ES-I3 (cell line): ENCODE data around the gene ONECUT2.
"Not testable (repeated sequence)": the region's sequence is repeated elsewhere in the genome, so short reads cannot be mapped to it uniquely, and the experiment has no call there.

Experiments
- H3K36me3 ChIP-seq: 2 replicates; pipeline ENCODE4 v1.6.1; 2013; ENCODE audit warnings: mild to moderate bottlenecking, low read length, control low read depth, moderate library complexity; ENCODE audit not compliant: insufficient read depth
- H3K4me1 ChIP-seq: 2 replicates; pipeline ENCODE4 v1.6.1; 2013; ENCODE audit warnings: mild to moderate bottlenecking, control low read depth, low read length; ENCODE audit not compliant: insufficient read depth
- H3K9ac ChIP-seq: 2 replicates; pipeline ENCODE4 v1.6.1; 2013; ENCODE audit warnings: low read depth, mild to moderate bottlenecking, low read length, moderate library complexity
- H3K9me3 ChIP-seq: 2 replicates; pipeline ENCODE4 v1.6.1; 2013; ENCODE audit warnings: mild to moderate bottlenecking, low read length, moderate library complexity; ENCODE audit not compliant: control insufficient read depth, insufficient read depth

Gene ONECUT2

DNA sequence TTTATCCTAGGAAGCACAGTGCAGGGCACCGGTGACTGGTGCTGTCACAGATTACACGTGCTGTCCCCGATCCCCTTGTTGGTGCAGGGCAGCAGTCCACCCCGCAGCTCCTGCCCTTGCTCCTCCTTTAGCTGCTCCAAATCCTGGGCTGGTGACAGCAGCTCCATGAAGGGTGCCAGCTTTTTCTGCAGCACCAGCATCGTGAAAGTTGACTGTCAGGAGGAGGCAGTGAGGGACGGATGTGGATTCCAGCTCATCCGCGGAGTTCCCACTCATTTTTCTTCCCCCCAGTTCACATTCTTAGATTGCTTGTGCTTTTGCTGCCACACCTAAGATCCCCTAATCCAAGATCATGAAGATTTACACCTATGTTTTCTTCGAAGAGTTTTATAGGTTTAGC lies 67.5 kb downstream of the ONECUT2 start:
- no peak overlapping the region for H3K9ac ChIP-seq

DNA sequence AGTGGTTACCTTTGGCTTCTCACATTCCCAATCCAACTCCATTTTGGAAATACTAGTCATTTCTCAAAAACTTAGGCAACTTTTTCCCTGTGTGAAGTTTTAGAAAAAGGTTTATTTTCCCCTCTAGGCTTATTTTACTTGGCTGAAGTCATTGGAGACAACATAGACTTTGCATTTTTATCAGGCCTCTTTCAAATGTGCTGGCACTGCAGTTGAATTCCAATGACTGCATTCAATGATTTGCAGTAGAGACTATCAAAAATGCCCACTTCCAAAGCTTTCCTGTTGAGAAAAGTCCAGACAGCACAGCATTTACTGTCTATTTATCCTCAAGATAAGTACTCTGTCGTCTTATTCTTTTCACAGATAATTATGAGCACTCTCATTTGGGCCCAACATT lies 70.1 kb downstream of the ONECUT2 start:
- H3K4me1 ChIP-seq = no peaks in the 10 kb centered on the region
- no peaks in the 10 kb centered on the region; the same call in 1 of the 2 replicates for H3K9me3 ChIP-seq
- H3K9ac ChIP-seq = no peak overlapping the region
- H3K36me3 ChIP-seq = no peaks in the 10 kb centered on the region

More for the DNA sequence above, 67.5 kb downstream of the ONECUT2 start:
- H3K9me3 ChIP-seq = no peaks in the 10 kb centered on the region; the same call in 1 of the 2 replicates
- H3K36me3 ChIP-seq = no peaks in the 10 kb centered on the region
- no peaks in the 10 kb centered on the region for H3K4me1 ChIP-seq

- no peaks in the 10 kb centered on the region for H3K9me3 ChIP-seq
- H3K4me1 ChIP-seq = no peaks in the 10 kb centered on the region
- H3K36me3 ChIP-seq = no peaks in the 10 kb centered on the region
- H3K9ac ChIP-seq = no peak overlapping the region
These were observed 80.9 kb downstream of the ONECUT2 start for GRCh38 chr18:57516056-57516455.

DNA sequence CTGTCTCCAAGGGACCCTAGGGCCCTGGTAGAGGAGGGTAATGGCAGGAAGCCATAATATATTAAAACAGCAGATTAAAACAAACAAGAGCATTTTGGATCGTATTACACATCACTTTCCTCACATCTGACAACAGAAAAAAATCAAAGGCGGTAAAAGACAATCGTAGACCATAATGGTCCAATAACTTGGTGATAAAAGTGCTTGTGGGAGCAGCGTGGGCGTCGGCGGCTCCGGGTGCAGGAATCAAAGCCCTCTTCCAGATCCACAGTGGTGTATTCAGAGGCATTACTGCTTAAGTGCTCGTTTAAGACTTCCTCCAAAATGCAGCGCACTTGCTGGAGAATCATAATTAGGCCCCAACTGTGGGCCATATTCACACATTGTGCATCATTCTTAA lies 83.4 kb downstream of the ONECUT2 start:
- Histone ChIP-seq H3K36me3 (no peaks in the 10 kb centered on the region), H3K4me1 (no peaks in the 10 kb centered on the region), H3K9ac (no peak overlapping the region), H3K9me3 (no peaks in the 10 kb centered on the region)

DNA sequence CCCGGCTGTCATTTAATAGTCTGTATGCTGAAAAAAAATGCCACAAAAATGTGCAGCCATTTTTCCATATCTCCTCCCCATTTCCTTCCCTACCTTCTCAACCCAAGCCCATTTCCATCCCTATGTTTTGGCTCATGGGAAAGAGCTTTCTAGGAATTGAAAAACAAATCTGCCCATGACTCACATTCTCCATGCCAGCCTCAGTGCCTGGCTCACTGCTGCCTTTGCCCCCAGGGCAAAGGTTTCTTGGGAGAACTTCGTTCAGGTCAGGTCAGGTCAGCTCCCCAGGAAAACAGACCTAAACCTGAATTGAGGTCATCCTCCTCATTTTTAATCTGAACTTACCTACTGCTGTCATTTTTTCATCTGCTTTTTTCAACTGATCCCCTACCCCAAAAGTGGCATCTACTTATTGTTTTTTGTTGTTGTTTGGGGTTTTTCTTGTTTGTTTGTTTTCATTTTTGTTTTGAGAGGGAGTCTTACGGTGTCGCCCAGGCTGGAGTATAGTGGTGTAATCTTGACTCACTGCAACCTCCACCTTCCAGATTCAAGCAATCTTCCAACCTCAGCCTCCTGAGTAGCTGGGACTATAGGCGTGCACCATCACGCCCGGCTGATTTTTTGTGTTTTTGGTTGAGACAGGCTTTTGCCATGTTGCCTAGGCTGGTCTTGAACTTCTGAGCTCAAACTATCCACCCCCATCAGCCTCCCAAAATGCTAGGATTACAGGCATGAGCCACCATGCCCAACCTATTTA lies 84.7 kb downstream of the ONECUT2 start:
- Histone ChIP-seq H3K9ac (no peak overlapping the region), H3K9me3 (no peaks in the 10 kb centered on the region), H3K4me1 (no peaks in the 10 kb centered on the region)

GRCh38 chr18:57522348-57522747 lies 87.2 kb downstream of the ONECUT2 start:
- H3K4me1 ChIP-seq, H3K9ac ChIP-seq, H3K36me3 ChIP-seq, H3K9me3 ChIP-seq: not testable (repeated sequence)

More for the DNA sequence above, 84.7 kb downstream of the ONECUT2 start:
- H3K36me3 ChIP-seq = no peaks in the 10 kb centered on the region

GRCh38 chr18:57523171-57523956 lies 88.2 kb downstream of the ONECUT2 start:
- H3K9ac ChIP-seq = no peak overlapping the region
- no peaks in the 10 kb centered on the region for H3K36me3 ChIP-seq
- H3K4me1 ChIP-seq = no peaks in the 10 kb centered on the region
- no peaks in the 10 kb centered on the region for H3K9me3 ChIP-seq

- H3K4me1 ChIP-seq = peaks cover under 1% of the 10 kb centered on the region; the same call in 1 of the 2 replicates
- H3K9ac ChIP-seq = no peak overlapping the region
- H3K9me3 ChIP-seq = no peaks in the 10 kb centered on the region
- H3K36me3 ChIP-seq = no peaks in the 10 kb centered on the region
These were observed 92.5 kb downstream of the ONECUT2 start for GRCh38 chr18:57527556-57528229.

DNA sequence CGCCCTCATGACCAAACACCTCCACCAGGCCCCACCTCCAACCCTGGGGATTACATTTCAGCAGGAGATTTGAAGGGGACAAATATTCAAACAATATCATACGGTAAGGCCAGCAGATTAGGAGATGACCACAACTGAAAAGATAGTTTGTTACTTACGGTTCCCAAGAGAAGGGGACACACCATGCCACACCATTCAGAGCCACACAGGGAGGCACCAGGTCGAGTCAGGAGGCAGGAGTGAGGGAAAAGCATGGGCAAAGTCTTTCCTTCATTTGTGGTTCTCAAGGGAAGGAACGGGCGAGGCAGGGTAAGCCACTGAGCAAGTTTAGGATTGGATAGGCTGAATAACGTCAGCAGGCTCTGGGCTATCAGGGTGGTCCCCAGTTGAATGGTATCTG lies 94.0 kb downstream of the ONECUT2 start:
- peaks cover 6% of the 10 kb centered on the region for H3K4me1 ChIP-seq
- H3K9ac ChIP-seq = no peak overlapping the region
- H3K36me3 ChIP-seq = no peaks in the 10 kb centered on the region
- H3K9me3 ChIP-seq = no peaks in the 10 kb centered on the region

- Histone ChIP-seq H3K36me3 (no peaks in the 10 kb centered on the region), H3K4me1 (peaks cover 8% of the 10 kb centered on the region), H3K9ac (no peak overlapping the region), H3K9me3 (no peaks in the 10 kb centered on the region)
These were observed 98.1 kb downstream of the ONECUT2 start for GRCh38 chr18:57533006-57533867.

DNA sequence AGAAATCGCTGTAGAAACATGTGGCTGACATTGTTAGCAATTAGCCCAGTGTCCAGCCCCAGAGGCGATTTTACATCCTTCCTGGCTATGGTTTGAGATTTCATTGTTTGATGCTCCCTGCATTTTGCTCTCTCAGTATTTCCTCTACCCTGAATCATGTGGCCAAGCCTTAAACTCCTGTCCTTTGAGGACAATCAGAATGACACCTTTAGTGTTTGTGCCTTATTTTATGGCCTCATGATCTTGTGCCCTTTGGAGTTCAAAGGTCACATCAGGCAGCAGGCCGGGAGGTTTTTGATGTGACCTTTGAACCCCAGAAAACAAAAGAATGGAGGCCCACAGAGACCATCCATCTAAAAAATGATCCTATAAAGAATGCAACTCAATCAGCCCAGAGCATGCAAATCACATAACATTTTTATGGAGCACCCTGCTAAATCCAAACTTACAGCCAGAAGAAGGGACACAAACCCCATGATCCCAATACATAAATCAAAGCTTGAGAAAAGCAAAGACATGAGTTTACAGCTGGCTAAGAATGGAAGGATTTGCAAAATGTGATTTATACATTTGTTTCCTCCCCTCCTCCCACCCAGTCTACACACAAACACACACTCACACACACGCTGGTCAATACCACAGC lies 98.8 kb downstream of the ONECUT2 start:
- Histone ChIP-seq H3K4me1 (peaks cover 8% of the 10 kb centered on the region), H3K9me3 (no peaks in the 10 kb centered on the region), H3K36me3 (no peaks in the 10 kb centered on the region), H3K9ac (no peak overlapping the region)

GRCh38 chr18:57534511-57534909 lies 99.3 kb downstream of the ONECUT2 start:
- Histone ChIP-seq H3K9me3 (no peaks in the 10 kb centered on the region), H3K9ac (no peak overlapping the region), H3K4me1 (peaks cover 8% of the 10 kb centered on the region), H3K36me3 (no peaks in the 10 kb centered on the region)

GRCh38 chr18:57538614-57539013 lies 103.4 kb downstream of the ONECUT2 start:
- no peak overlapping the region for H3K9ac ChIP-seq

More at GRCh38 chr18:57538614-57539013, 103.4 kb downstream of the ONECUT2 start:
- no peaks in the 10 kb centered on the region for H3K36me3 ChIP-seq
- no peaks in the 10 kb centered on the region for H3K9me3 ChIP-seq
- peaks cover 2% of the 10 kb centered on the region; the same call in 1 of the 2 replicates for H3K4me1 ChIP-seq
